MM.1S (cell line): ENCODE measurements around the gene COL5A2.

Experiments used
- CTCF ChIP-seq: fragments of 300-600 bp; sonication (generic); IDR thresholded peaks from 2 replicates; pipeline ENCODE4 v1.5.1; 2016; ENCODE audit warnings: antibody characterized with exemption, low read length, mixed read lengths
- EZH2 ChIP-seq: fragments of 300-600 bp; sonication (generic); optimal IDR thresholded peaks from 2 replicates; pipeline ENCODE3; 2017; ENCODE audit warnings: low read depth, mild to moderate bottlenecking, antibody characterized with exemption, low read length, mixed read lengths
- EZH2phosphoT487 ChIP-seq: fragments of 300-600 bp; sonication (generic); IDR thresholded peaks from 2 replicates; pipeline ENCODE4 v1.6.1; 2018; ENCODE audit warnings: antibody characterized with exemption, low read length

- TF ChIP-seq CTCF (no peak), EZH2 (no peak), EZH2phosphoT487 (no peak)
Observed at GRCh38 chr2:189159717-189160116, 19.8 kb downstream of the COL5A2 start.
